NAMALWA (cell line): ENCODE measurements around the gene ABRACL.
"Not testable (repeated sequence)": the region's sequence is repeated elsewhere in the genome, so short reads cannot be mapped to it uniquely, and the experiment has no call there.

Source experiments
- DNase-seq: peaks from one replicate; pipeline ENCODE4 v3.0.0-alpha.2; 2015; ENCODE audit warnings: low spot score

The ABRACL gene, protein sequence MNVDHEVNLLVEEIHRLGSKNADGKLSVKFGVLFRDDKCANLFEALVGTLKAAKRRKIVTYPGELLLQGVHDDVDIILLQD

DNA sequence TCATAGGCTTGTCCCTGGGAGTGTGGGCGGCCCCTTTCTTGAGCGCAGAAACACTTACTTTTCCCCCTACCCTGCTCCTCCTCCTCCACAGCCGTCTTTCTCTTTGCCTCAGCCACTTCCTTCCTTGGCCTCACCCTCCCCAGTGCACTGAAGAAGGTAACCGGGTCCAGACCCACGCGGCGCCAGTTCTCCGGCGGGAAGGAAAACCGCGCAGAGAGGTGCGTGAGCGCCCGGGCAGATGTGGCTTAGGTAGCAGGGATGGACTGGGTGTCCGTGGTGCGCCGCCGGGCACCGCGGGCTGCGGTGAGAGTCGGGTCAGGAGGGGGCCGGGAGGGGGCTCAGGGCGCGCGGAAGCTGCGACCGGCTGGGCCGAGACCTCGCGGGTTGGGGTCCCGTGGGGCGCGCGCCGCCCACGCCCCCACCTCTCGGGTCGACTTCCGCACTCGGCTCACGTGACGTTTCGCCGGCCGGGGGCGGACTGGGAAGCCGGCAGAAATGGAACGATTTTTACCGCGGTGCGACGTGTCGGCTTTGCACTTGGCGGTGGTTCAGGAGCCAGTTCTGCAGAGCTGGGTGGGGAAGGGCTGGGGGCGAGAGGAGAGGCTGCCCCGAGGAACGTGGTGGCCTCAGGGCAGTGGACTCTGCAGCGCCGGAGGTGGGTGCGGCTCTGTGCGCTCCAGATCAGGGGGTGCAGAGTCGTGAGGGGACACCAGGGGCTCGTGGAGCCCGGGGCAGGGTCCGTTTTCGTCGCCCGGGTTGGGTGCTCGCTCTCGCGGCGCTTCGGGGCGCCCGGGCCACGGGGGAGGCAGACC lies at the start of gene ABRACL:
Gene ABRACL, plus strand, starts transcription at position 88 of the 812 bp plus-strand sequence. CDS start 5,416 bp downstream, outside the sequence.
- peak; percentile 79 for DNase-seq

DNA sequence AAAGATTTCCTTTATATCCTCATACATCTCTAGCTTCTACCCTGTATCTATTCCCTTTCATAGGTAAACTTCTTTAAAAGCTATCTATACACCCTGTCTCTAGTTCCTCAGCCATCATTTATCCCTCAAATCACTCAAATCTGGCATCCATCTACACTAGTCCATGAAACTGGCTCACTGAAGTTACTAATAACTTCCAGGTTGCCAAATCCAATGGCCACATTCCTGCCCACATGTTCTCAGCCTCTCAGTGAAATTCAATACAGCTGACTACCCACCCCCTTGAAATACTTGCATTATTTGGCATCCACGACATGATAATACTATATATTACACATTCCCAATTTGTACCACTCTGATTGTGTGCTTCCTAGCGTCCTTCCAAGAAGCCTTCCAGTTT lies 49.2 kb upstream of the ABRACL start:
- no peak for DNase-seq

DNA sequence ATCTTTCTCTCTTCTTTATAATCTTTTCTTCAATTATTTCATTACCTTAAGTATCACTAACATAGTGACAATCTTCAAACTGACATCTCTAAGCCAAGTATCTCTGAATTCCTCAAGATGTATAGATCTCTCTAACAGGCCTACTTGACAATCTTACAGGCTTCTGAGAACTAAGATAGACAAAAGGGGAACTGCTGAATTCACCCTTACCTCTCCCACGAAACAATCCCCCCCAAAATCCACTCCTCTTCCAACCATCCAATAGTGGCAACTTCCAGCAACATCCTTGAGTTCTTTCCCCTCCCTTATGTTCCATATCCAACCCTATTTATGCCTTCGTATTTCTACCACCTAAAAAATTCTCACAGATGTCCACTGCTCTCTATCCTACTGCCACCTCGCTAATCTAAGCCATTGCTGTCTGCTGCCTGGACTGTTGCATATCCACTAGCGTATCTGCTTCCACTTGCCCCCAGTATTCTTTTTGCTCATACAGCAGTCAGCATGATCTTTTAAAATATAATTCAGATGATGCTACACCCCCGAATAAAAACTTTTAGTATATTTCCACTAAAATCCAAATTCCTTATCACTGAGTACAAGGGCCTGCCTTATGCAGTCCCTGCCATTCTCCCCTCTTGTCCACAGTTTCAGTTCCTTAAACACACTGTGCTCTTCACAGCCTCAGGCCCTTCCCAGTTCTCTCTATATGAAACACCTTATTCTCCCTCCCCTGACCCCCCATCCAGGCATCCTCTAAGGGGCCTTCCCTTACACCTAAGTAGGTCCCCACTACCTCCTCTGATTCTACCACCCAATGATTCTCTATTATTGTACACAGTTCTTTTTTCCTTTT lies 48.5 kb upstream of the ABRACL start:
- DNase-seq: peak; percentile 19

DNA sequence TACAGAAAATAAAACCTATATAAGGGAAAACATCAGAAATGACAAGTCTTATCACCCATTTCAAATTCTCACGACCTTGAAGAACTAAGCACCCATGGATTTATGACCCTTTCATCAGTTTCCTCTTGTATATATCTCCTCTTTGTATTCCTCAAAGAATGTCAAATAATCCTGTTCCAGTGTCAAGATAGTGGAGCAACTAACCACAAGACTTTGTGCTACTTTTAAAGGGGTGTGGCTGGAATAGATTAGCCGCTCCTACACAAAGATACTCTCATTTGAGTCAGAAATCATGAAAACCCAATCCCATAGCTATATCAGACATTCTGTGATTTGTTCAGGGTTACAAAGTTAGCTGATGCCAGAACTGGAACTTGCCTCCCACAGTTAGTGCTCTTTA lies 47.1 kb upstream of the ABRACL start:
- no peak for DNase-seq

DNA sequence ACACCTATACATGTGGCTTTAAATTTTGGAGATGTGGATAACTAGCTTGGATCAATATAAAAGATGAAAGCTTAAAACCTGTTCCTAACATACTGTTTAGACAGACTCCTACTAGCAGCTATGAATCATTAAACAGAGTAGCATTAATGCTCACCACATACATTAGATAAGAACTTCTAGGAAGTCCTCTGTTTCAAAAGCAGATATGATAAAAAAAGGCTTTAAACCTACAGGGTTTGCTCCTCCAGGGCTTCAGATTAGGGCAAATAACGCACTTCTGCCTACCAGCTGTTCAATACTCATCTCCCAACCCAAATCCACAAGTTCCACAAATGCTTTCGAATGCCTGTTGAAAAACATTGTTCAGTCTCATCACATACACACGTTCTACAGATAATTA lies 42.0 kb upstream of the ABRACL start:
- DNase-seq: peak; percentile 32

DNA sequence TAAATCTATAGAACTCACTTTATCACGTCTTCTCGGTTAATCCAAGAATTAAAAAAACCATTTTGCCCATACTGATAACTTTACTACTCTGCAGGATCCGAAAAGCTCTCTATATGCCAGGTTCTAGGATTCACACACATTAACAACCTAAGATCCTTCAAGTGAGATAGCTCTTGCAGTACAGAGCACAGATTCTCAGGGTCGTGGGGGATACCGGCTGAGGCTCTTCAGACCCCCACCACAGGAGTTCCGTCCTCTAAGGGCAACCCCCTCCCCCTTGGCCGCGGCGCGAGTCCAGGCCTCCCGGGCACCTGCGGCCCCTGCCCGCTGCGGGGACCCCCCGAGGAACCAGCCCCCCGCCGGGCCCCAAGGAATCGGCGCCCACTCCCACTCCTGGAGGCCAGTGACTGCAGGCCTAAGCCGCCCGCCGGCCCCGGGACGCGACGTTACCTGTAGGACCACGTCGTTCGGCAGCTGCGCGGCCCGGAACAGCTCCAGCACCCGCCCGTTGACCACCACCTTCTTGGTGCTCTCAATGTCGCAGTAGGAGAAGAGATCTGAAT lies 41.4 kb upstream of the ABRACL start:
- peak; percentile 23 for DNase-seq

DNA sequence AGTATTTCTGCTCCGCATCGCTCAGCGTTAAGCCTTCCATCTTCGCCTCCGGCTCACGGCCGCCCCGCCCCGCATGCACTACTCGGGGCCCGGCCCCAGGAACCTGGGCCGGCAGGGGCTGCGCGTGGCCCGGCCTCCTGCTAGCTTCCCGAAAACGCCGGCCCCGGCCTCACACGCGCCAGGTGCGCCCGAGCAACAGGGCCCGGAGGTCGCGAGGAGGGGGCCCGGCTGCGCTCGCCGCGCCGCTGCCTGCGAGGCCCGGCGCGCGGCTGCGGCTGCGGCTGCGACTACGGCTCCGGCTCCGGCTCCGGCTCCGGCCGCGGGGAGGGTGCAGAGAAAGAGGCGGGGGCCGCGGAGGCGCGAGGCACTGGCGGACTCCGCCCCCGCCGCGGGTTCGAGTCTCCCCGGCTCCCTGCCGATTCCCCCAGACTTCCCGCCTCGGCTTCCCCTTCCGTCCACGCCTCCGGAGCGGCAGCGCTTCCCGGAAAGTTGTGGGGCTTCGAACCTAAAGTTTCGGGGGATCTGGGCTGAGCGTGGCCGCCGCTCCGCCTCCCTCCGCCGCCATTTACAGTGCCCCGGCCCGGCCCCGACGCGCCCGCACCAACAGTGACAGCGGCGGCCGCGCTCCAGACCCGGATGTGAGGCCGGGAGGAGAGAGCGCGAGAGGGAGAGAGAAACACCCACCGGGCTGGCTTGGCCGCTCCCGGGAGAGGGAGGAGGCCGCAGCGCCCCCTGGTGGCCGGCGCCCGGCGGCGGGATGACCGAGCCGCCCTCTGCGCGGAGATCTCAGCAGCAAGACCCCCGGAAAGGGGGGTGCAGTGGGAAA lies 40.7 kb upstream of the ABRACL start, which contains the start of gene REPS1:
Gene REPS1, minus strand, starts transcription at position 611 of the 826 bp plus-strand sequence. Its CDS starts 571 bp downstream, at position 40.
- peak; percentile 94 for DNase-seq

DNA sequence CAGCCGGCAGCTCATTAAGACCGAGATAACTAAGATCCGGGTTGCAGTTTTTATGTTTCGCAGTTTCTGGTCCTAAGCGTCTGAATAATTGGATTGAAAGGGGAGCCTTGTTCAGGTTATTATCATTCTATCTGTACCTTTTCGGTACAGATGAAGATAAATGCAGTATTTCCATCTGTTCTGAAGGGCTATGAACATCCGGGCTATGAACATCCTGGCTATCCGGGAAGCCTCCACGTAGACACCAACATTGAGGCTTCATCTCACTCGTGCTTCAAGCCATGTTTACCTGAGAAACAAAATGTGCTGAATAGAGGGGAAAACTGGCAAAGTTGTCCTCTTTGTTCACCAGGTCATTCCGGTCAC lies 40.1 kb upstream of the ABRACL start:
- peak; percentile 85 for DNase-seq

DNA sequence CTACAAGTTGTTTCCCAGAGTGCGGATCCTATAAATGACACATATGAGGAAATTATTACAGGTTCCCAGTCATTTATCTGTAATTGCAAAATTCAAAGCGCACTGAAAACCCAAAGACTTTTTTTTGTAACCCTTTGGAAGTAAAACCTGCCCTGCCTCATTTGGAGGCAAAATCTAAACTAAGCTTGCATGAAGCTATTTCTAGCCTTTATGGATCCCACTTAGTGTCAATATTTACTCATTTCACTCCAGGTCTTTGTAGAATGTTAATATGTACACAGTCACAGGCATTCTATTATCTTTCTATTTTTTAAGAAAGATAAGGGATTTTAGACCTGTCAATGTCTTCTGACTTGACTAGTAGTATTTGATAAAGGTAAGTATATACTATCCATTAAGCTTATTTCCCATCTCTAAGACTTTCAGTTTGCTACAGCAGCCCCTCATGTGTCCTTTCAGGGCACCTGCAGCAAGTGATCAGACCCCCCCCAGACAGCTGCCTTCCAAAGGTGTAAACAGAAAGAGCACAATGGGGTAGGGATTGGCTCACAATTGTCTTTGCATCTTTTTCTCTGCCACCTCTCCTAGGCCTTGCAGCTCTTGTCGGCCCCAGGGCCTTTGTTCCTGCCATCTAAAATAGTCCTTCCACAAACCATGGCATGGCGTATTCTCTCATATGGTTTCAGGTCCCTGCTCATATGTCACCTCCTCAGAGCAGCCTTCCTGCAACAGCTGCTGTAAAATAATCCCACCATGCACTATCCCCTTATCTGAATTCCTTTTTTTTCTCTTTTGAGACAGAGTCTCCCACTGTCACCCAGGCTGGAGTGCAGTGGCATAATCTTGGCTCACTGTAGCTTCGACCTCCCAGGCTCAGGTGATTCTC lies 39.2 kb upstream of the ABRACL start:
- no peak for DNase-seq

DNA sequence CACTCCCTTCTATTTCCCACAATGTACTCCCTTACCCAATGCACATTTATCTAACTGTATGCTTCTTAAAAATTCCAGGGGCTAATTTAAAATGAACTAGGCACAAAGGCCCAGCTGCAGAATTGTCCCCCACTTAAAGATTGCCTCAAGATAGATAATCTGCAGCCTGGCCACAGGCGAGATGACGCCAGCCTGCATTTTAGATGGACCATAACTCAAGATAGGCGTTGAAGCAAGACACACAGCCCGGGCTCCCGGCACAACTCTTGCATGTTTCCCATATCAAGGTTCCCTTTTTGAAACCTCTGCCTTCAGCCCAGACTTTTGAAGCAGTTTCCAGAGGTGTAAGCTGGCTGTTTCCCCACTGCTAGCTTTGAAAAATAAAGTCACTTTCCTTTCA lies 37.3 kb upstream of the ABRACL start:
- DNase-seq: no peak

DNA sequence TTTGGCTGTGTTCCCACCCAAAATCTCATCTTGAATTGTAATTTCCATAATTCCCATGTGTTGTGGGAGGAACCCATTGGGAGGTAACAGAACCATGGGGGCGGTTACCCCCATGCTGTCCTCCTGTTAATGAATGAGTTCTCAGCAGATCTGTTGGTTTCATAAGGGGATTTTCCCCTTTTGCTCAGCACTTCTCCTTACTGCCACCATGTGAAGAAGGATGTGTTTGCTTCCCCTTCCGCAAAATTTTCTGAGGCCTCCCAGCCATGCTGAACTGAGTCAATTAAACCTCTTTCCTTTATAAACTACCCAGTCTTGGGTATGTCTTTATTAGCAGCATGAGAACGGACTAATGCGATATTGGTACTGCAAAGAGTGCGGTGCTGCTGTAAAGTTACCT lies 35.6 kb upstream of the ABRACL start:
- not testable (repeated sequence) for DNase-seq

DNA sequence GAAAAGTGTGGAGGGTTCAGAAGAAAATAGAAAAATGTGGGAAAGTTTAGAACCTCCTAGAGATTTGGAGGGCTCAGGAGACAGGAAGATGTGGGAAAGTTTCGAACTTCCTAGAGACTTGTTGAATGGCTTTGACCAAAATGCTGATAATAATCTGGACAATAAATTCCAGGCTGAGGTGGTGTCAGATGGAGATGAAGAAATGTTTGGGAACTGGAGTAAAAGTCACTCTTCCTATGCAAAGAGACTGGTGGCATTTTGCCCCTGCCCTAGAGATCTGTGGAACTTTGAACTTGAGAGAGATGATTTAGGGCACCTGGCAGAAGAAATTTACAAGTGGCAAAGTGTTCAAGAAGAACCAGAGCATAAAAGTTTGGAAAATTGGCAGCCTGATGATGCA lies 35.1 kb upstream of the ABRACL start:
- DNase-seq: not testable (repeated sequence)

DNA sequence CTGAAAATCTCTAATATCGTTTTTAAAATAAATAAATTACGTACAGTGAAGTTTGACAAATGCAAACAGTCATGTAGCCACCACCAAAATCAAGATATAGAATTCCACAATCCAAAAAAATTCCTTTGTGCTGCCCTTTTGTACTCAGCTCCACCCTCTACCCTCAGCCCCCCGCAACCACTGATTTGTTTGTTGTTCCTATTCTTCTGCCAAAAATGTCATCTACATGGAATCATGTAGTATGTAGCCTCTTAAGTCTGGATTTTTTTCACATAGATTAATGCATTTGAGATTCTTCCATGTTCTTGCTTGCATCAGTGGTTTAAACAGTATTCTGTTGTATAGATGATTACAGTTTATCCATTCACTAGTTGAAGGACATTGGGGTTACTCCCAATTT lies 32.0 kb upstream of the ABRACL start:
- no peak for DNase-seq

DNA sequence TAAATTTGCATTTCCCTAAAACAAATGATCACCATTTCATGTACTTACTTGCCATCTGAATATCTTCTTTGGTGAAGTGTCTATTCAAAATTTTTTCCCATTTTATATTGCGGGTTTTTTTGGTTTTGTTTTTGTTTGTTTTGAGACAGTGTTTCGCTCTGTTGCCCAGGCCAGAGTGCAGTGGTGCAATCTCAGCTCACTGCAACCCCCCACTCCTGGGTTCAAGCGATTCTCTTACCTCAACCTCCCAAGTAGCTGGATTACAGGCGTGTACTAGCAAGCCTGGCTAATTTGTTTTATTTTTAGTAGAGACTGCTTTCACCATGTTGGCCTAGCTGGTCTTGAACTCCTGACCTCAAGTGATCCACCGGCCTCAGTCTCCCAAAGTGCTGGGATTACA lies 31.4 kb upstream of the ABRACL start:
- no peak for DNase-seq

DNA sequence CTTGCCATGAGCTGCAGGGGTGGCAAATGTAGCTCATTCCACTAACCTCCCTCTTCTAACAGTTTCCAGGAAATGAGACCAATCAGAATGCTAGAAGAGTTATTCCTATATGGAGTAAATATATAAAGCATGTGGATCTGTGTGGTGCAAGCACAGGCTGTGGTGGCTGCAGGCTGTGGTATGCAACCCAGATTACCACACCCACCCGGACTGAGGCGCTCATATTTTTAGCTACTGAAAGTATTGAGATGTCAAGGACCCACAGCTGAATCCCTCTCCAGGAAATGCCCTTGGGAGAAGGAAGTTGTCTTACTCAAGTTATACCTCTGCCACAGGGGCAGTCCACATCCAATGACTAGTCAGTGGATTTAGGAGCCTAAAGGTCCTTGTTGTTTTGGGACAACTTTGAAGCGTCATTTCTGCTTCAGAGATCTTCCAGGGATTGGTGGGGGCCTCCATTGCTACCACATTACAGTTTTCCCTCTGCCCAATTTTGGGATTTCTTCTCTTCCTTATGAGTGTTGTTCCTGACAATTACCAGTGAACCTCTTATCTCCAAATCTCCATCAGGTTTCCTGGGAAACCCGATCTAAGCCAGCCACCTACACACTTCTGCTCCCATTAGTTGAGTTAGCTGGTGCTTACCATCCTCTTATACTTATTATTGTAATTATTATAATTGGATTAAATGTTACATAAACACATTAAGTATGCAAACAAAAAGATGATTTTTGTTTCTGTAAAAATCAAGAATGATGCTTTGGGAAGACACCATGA lies 28.4 kb upstream of the ABRACL start:
- no peak for DNase-seq

DNA sequence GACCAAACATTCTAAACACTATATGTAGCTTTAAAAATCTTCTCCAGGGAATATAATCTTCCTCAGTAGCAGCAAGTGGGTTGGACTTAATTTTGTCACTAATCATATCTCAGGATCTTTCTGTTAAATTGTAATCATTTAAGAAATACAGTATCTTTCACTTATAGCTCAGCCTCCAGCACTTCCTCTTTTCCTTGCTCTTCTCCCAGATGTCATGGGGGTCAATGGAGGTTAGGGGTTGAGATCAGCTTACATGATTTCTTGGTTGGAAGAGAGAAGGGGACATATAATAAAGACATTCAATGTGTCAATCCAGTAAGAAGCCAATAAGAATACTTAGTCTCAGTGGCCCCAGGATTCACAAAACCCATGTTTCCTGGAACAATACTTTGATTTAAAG lies 24.8 kb upstream of the ABRACL start:
- no peak for DNase-seq

DNA sequence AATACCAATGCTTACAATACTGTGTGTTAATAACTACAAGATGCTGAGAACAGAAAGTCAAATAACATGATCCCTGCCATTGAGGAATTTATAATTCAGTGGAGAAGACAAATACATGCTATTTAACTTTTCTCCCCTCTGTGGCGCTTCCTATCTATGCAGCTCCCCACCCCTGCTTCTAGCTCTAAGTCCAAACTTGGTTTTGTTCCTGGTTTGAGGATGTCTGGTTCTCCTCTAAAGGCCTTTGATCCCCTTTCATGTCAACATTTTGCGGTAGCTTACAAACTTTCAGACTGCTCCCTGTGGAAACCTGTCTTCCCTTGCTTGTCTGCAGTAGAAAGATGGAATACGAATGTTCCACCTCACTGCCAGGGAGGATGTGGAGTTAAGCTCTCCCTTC lies 22.1 kb upstream of the ABRACL start:
- no peak for DNase-seq

DNA sequence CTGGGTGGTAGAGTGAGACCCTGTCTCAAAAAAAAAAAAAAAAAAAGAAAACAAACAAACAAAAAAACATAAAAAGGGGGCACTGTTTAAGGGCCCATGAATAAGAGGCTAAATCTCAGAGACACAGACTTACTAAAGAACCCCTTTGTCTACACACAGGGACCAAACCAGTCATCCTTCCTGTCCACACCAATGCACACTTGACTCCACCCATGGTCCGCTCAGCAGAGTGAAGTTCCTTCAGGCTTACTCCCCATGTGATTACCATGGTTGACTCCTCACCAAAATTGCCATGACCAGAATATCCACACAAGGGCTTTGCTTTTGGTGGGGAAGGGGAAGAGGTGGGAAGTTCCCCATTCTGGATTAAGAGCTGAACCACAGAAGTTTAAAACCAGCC lies 21.1 kb upstream of the ABRACL start:
- no peak for DNase-seq

DNA sequence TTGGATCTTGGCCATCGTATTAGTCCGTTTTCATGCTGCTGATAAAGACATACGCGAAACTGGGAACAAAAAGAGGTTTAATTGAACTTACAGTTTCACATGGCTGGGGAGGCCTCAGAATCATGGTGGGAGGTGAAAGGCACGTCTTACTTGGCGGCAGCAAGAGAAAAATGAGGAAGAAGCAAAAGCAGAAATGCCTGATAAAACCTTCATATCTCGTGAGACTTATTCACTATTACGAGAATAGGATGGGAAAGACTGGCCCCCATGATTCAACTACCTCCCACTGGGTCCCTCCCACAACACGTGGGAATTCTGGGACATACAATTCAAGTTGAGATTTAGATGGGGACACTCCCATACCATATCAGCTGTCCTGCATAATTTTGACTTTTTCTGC lies 20.4 kb upstream of the ABRACL start:
- no peak for DNase-seq

DNA sequence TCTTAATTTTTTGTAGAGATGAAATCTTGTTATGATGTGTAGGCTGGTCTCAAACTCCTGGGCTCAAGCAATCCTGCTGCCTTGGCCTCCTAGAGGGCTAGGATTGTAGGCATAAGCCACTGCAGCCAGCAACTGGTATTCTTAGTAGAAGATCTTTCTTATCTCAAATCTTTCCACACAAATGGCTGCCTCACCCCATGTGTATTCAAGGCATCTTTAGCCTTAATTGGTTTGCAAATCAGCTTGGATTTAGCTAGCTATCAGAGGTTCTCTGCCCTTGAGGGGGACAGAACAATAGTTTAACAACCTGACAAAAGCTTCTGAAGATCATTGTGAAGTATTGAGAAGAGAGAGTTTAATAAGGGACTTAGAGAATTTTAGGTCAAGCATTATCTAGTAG lies 17.9 kb upstream of the ABRACL start:
- no peak for DNase-seq
